NCI-H510A (cell line): ENCODE results near the gene TADA2A.
"Not testable (repeated sequence)": the region's sequence is repeated elsewhere in the genome, so short reads cannot be mapped to it uniquely, and the experiment has no call there.

Source experiments
- DNase-seq: peaks from one replicate; lab custom pipeline; 2025; lab: John Stamatoyannopoulos, UW

Gene TADA2A

DNA sequence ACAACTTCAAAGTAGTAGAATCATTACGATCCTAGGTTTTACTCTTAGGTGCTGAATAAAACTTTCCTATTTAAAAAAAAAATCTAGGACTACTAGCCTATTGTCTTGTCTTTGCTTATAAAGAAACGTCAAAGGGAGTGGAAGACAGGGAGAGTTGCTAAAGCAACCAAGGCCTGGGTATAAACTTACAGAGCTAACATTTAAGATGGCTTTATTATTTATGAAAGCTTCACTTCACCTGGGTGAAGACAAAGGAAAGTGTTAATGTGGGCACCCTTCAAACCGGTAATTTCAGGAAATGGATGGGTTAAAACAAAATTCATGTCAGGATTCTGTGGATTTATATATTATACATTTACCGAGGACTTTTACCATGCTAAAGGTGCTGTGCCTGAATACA is 85.5 kb downstream of the TADA2A start:
- no peak for DNase-seq

DNA sequence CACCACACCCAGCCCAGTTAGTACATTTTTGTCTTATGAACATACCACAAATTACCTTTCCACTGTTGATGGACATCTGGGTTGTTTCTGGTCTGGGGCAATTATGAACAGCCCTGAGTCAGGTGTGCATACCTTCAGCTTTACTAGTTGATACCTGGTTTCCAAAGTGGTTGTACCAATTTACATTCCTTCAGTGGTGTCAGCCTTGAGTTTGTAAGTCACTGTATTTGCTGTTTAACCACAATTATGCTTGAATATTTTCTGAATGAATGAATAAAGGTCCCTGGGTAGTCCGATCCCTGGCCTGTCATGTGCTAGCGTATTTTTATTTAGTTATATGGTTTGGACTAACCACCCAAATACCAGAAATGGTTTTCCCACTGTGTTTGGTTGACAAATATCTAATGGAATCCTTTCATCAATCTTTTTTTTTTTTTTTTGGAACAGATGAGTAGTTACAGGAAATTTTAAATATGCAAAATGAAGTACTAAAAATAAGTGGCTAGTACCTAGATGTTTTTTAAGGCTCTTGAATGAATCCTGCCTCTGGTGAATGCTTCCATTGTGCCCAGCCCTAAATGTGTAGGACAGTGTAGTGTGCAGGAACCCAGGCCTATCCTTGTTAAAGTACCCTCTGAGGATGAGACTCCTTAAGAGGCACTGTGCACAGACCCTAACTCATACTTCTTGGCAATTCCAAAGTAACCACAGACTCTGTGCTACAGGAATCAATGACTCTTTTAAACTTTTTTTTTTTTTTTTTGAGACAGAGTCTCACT is 86.8 kb downstream of the TADA2A start:
- DNase-seq: no peak

DNA sequence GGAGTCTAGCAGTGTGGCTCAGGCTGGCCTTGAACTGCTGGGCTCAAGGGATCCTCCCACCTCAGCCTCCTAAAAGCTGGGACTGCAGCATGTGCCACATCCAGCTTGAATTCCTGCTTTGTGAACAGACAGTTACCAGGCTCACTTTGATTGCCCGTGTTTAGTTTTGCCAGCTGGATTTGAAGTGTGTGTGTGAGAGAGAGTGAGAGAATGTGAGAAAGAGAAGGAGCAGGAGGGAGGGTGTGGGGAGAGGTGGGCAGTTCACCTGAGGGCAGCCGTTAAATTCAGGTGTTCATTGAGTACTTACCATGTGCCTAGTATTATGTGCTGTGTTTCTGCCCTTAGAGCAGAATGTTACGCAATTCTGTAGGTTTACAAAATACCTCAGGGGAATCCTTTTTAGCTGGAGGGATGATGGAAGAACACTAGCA is 87.7 kb downstream of the TADA2A start:
- no peak for DNase-seq

DNA sequence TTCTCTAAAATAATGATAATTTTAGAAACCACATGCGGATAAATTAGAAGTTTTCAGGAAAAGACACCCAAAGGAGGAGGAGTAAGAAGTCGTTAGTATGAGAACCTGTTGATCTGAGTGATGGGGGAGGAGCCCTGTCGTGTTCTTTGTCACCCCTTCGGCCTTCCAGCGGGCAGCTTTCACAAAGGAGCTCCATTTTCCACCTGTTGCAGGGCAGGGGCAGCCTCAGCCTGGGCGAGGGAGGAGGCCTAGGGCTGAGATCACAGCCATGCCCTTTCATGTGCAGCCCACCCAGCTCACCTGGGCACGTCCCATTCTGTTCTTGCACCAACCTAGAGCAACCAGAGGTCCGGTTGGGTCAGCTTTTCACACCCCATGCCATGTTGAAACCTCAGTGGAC is 88.3 kb downstream of the TADA2A start:
- DNase-seq: no peak

DNA sequence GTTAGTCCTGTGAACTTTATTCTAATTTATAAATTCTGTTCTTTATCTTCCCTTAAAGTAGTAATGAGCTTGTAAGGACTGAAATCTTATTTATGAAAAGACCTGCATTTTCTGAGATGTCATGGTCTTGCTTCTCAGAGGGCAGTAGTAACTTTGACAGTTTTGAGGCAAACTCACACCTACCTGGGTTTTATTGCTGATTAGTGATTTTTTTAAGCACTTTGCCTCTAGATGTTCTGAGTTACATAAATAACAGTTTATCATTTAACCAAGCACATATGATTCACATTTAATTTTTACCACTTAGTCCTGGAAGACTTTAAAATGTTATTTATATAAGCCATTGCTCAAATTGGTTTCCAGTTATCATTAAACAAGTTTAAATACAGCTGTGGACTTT is 93.7 kb downstream of the TADA2A start:
- no peak for DNase-seq

DNA sequence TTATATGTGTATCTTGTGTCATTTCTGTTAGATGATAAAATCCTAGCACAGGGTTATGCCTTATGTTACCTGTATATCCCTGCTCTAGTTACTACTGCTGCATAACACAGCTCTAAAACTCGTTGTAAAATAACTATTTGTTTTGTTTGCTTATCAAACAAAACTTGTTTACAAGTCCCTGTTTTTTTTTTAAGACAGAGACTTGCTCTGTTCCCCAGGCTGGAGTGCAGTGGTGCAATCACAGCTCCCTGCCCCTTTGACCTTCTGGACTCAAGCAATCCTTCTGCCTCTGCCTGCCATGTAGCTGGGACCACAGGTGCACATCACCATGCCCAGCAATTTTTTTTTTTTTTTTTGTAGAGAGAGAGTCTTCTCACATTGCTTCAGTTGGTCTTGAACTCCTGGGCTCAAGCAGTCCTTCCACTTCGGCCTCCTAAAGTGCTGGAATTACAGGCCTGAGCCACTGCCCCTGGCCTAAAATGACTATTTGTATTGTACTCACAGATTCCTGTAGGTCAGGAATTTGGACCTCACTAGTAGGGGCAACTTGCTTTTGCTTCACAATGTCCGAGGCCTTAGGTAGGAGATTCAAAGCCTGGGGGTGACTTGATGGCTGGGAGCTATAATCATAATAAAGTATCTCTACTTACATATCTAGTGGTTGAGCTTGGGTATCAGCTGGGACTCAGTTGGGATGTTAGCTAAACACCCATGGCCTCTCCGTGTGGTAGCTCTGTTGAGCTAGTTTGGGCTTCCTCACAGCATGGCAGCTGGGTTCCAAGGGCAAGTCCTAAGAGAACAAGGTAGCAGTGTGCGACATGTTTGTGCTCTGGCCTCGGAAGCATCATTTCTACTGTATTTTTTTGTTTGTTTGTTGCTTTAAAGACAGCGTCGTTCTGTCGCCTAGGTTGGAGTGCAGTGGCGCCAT is 95.6 kb downstream of the TADA2A start:
- DNase-seq: no peak

DNA sequence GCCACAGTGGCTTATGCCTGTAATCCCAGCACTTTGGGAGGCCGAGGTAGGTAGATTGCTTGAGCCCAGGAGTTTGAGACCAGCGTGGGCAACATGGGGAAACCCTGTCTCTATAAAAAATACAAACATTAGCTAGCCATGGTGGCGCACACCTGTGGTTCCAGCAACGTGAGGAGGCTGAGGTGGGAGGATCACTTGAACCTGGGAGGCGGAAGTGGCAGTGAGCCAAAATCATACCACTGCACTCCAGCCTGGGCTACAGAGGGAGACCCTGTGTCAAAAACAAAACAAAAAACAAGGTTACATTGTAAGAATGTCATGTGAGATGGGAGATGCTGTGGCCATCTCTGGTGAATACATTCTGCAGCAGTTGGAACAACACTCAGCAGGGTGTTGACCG is 96.5 kb downstream of the TADA2A start:
- DNase-seq: no peak

DNA sequence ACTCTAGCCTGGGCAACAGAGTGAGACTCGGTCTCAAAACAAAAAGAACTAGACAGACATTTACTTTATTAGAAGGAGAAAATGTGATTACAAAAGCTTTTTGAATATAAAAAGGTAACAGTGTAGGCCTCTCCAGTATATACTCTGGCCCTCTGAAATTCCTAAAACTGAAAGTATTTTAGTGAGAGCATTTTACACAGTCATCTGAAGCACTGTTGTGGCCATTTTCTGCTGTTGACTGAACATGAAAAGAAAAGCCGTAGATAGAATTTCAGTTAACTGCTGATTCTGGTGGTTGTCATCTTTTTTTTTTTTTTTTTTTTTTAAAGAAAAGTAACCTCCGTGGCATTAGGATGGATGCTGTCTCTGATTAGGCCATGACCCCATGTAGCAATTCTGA is 98.6 kb downstream of the TADA2A start:
- no peak for DNase-seq

DNA sequence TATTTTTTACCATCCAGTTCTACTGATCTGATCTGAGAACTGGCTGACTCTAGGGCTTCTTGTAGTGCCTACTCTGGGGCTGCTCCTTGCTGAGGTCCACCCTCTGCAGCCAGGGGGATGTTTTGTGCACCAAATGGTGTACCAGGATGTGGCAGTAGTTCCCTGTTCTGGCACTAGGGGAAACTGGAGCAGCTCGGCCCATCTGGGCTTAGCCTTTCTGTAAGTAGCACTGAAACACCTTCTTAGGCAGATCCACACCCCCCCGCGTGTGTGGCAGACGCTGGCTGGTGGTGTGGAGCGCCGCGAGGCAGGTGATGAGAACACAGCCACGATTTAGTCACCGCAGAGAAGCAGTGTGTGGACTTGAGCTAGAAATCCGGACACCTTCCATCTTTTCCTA is 100.0 kb downstream of the TADA2A start:
- no peak for DNase-seq

DNA sequence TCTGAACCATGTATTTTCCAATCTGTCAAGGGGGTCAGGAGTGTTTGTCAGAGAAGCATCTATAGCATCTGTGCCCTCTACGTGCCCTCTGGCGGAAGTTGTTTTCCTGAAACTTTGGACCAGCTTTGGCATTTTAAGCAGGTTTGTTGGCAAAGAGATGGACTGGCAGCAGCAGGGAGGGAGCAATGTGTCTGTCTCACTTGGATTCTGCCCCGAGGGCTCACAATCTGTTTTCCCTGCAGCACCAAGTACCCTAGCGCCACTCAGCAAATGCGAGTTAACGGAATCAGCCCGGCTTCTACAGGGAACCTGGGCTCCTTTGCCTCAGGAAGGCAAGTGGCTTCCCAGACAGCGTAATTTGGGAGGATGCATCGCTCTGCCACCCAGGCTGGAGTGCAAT is 100.4 kb downstream of the TADA2A start:
- DNase-seq: no peak

DNA sequence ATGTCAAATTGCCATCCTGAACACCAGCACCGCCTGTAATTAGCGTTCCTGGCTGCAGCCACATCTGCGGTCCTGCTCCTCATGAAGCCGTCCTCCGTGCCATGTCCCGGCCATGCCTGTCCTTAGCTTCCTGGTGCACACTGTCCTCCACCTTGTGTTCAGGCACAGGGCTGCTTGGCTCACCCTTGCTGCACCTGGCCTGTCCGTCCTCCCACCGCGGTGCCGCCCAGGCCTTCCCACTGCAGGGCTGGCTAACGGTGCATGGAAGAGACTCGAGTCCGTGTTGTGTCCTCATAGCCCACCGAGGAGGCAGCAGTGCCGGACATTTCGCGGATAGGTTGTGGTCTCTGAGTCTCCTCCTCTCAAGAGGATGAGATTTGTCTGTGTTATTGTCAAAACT is 103.4 kb downstream of the TADA2A start:
- no peak for DNase-seq

DNA sequence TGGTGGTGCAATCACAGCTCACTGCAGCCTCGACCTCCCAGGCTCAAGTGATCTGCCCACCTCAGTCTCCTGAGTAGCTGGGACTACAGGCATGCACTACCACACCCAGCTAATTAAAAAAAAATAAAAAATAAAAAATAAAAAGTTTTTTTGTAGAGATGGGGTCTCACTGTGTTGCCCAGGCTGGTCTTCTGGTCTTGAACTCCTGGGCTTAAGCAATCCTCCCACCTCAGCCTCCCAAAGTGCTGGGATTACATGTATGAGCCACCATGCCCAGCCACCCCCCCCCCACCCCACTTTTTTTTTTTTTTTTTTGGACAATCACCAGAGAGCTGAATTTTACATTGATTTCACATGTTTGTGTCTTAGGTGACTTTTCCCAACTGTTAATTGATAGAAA is 105.0 kb downstream of the TADA2A start:
- DNase-seq: not testable (repeated sequence)

DNA sequence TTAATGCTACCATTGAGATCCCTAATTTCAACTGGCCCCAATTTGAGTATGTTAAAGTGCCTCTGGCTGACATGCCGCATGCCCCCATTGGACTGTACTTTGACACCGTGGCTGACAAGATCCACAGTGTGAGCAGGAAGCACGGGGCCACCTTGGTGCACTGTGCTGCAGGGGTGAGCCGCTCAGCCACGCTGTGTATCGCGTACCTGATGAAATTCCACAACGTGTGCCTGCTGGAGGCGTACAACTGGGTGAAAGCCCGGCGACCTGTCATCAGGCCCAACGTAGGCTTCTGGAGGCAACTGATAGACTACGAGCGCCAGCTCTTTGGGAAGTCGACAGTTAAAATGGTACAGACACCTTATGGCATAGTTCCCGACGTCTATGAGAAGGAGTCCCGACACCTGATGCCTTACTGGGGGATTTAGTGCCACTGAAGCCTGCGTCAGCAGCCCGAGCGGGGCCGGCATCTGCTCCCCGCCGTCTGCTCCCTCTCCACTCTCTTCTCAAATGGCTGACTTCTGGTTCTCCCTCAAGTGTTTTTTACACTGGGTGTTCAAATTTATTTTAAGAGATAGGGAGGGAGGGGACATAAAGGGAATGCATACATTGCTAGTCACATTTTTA is 105.9 kb downstream of the TADA2A start:
- no peak for DNase-seq

DNA sequence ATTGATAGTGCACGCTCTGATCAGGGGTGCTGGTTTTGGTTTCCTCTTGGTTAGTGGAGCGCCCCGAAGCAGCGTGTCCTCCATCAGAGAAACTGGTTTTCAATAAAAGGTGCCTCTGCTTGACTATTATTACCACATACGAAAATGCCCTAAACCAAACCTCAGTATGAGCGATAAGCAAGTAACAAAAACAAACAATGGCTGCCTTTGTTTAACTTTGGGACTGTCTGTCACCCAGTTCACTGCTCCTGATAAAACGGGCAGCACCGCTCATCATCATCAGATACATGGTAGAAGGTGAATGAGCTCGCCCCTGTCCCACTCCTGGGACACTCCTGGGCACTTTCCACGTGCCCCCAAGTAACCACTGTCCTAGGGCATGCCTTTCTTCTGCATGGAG is 107.0 kb downstream of the TADA2A start:
- DNase-seq: no peak

DNA sequence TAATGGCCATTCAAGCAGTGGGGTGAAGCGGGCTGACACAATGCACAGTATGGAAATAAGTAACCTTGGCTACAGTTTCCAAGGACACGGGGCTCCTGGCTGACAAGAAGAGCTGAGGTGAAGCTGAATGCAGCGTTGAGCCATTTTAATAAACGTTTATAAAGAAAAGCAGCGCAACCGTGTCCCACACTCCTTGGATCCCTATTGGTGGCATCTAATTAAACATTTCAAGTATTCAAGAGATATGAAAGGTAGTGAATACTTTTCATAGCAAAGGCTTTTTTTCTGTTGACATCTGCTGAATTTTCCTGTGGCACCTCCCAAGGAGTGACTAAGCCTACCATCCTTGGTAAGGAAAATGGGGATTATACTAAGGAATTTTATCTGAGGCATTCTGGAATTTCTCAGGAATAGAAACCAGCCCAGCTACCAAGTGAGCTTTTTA is 109.5 kb downstream of the TADA2A start:
- no peak for DNase-seq

DNA sequence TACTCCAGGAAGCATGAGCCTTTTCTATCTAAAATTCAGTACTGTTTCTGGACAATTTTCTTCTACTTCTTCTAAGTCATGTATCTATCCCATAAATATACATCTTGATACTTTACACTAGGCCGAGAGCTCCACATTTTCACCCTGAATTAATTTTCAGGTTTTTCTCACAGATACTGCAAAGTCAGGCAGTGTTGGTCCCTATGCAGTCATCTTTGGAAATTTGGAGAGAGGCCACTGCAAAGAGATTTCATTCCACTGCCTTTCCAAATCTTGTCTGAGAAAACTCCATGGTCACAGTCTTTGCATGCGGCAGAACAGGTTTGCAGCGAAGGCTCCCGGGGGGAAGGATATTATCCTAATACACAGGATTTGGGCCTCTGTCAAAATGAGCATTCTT is 111.2 kb downstream of the TADA2A start:
- DNase-seq: no peak

DNA sequence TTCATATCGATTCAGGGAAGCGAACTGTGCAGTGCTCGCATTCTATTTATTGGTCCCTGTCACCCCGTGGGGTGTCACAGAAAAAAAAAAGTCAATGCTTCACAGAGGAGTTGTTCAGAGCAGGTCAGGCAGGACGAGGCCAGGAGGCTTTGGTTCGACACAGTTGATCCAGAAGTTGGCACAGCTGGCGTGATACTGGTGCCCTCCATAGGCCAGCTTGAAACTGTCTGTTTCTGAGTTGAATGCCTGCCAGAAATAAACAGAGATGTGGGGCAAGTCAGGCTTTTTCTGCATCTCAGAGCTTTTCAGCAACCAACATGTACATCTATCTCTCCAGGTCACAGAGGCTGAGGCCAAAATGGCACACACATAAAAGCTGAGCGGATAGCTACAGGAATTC is 112.1 kb downstream of the TADA2A start:
- DNase-seq: no peak

DNA sequence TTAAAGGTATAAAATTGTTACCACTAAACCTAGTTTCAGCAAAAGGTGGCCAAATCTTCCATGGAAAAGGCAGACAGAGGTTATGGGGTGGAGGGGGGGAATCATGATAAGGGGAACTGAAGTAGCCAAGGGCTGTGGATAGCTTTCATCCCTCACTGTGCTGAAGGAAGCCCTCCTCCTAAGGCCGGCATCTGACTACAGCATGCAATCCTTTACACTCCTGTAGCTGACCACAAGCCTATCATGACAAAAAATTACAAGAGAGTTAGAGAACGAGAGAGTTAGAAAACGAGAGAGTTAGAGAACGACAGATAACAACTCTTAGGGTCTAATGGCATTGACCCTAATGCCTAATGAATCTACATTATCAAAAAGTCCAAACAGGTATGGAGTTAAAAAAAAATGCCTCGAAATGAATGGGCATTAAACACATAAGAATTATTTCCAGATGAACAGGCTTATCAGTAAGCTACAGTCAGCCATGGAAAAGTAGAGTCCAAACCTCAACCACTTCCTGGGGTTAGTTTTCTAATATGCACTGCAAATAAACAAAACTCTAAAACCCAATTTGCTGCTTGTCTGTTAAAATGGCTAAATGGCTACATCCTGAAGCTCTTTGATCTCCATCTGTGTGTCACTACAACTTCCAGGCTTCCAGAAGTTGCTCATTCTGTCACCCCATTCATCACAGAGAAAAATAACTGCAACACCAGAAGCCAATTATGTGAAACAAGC is 112.7 kb downstream of the TADA2A start:
- DNase-seq: no peak

DNA sequence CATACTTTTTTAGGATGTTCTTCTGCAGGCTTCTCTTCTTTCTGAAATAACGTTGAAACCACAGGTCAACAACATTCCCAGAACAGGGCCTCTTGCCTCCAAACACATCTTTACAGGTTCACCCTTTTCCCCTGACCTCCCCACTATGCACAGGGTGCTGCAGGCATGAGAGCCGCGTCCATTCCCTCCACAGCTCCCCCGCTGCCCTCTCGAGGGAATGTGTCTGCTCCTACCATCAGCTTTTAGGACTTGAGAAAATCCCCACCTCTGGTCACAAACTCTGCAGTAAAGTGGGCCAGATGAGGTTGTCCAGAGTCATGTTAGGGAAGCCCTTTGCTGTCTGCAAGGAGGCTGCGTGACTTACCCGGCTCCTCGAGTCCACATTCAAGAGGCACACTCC is 113.5 kb downstream of the TADA2A start:
- DNase-seq: no peak

DNA sequence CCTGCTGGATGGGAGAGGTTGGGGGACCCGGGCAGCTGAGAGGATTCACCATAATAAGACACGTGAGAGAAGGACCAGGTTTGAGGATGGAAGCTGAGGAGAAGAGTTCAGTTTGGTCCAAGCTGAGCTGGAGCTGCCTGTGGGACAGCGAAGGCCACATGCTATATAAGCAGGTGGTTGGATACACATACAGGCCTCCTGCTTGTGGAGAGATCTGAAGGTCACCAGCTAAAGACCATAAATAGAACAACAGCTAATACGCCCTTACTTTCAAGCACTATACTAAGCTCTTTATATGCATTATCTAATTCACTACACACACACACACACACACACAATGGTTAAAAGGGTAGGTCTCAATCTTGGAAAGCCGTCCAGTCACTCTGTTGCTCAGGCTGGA is 115.1 kb downstream of the TADA2A start:
- DNase-seq: no peak

DNA sequence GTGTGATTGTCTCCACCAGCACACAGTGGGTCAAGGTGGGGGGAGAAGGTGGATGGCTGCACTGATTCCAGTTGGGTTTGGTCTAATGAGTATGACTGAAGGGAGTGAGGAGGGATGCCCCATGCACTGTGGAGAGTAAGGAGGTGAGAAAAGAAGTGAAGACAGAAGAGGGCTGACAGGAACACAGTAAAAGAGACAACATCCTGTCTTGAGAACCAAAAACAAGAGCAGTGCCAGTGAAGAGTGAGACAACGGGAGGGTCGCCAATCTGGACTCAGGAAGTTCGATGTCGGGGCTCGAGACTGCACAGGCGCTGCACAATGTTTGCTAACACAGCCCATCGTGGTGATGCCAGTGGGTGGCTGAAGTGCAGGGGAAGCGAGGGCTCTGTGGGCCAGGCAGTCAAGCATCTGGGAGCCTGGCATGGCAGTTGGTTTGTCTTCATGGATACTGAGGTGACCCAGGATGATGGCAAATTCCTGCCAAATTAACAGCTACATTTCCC is 117.1 kb downstream of the TADA2A start:
- DNase-seq: no peak
